ENCODE data around the gene OFD1.

The OFD1 gene

DNA sequence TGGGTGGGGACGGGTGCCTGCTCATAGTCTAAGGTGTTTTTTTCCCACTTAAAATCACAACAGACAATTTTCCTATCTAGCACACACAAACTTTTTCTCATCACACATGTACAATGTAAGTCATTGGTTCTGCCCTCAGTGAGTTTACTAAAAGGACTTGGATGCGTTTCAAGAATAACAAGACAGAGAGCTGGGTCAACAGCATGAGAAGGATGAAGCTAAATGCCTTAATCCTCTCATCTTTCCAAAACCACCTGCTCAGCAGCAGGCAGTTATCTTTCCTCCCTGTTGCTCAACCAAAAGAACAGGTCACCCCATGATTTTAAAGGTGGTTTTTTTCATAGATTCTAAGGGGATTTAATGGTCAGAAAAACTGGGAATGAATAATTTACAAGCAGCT lies 40.1 kb downstream of the OFD1 start:
- H3K9ac ChIP-seq, result no peak overlapping the region
- H3K36me3 ChIP-seq (ENCODE audit: control insufficient read depth, insufficient read depth, low read length), result no peaks in the 10 kb centered on the region
- H3K79me2 ChIP-seq, result no peaks in the 10 kb centered on the region
- no peak overlapping the region for H3K4me2 ChIP-seq (ENCODE audit: low read length)
- no peak overlapping the region for H3K4me3 ChIP-seq (ENCODE audit: low read depth, low read length)
- no peaks in the 10 kb centered on the region for H3K9me3 ChIP-seq (ENCODE audit: control insufficient read depth, low read length)
- H3K27ac ChIP-seq, result no peak overlapping the region
- TF ChIP-seq, protein P1, sequence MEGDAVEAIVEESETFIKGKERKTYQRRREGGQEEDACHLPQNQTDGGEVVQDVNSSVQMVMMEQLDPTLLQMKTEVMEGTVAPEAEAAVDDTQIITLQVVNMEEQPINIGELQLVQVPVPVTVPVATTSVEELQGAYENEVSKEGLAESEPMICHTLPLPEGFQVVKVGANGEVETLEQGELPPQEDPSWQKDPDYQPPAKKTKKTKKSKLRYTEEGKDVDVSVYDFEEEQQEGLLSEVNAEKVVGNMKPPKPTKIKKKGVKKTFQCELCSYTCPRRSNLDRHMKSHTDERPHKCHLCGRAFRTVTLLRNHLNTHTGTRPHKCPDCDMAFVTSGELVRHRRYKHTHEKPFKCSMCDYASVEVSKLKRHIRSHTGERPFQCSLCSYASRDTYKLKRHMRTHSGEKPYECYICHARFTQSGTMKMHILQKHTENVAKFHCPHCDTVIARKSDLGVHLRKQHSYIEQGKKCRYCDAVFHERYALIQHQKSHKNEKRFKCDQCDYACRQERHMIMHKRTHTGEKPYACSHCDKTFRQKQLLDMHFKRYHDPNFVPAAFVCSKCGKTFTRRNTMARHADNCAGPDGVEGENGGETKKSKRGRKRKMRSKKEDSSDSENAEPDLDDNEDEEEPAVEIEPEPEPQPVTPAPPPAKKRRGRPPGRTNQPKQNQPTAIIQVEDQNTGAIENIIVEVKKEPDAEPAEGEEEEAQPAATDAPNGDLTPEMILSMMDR (IDR thresholded peaks at IDR 0.05), result no peak
- H3K4me1 ChIP-seq, result no peaks in the 10 kb centered on the region
- H3K27me3 ChIP-seq (ENCODE audit: control insufficient read depth, insufficient read depth, low read length), result no peaks in the 10 kb centered on the region
- H2AFZ ChIP-seq, result no peak overlapping the region

DNA sequence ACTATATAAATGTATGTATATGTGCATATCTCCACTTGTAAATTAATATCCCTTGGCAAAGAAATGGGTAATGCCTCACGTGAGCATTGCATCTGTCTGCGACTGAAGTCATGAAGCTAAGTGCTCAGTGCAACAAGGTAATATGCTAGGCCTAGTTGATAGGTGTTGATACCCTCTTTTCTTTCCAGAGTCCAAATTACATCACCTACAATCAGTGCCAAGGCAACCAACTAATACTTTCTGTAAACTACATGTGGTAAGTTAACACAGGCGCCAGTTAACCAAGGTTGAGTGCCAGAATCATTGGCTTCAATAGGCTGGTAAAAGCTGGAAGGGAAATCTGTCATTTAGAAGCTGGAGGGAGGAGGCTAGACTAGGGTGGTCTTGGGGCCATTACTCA lies 41.3 kb downstream of the OFD1 start:
- no peak overlapping the region for H2AFZ ChIP-seq
- TF ChIP-seq, protein P1 (IDR thresholded peaks at IDR 0.05), result no peak

GRCh38 chrX:13776387-13776786 lies 41.8 kb downstream of the OFD1 start:
- Histone ChIP-seq H3K36me3 (ENCODE audit: control insufficient read depth, insufficient read depth, low read length) (no peaks in the 10 kb centered on the region), H2AFZ (no peak overlapping the region), H3K4me2 (ENCODE audit: low read length) (no peak overlapping the region), H3K4me1 (no peaks in the 10 kb centered on the region), H3K9ac (no peak overlapping the region), H3K79me2 (no peaks in the 10 kb centered on the region), H3K4me3 (ENCODE audit: low read depth, low read length) (no peak overlapping the region), H3K27ac (no peak overlapping the region), H3K9me3 (ENCODE audit: control insufficient read depth, low read length) (no peaks in the 10 kb centered on the region), H3K27me3 (ENCODE audit: control insufficient read depth, insufficient read depth, low read length) (no peaks in the 10 kb centered on the region)
- TF ChIP-seq, protein P1 (IDR thresholded peaks at IDR 0.05), result no peak

More for the DNA sequence above, 41.3 kb downstream of the OFD1 start:
- Histone ChIP-seq H3K36me3 (ENCODE audit: control insufficient read depth, insufficient read depth, low read length) (no peaks in the 10 kb centered on the region), H3K79me2 (no peaks in the 10 kb centered on the region), H3K9ac (no peak overlapping the region), H3K4me1 (no peaks in the 10 kb centered on the region), H3K27me3 (ENCODE audit: control insufficient read depth, insufficient read depth, low read length) (no peaks in the 10 kb centered on the region), H3K4me2 (ENCODE audit: low read length) (no peak overlapping the region), H3K27ac (no peak overlapping the region), H3K4me3 (ENCODE audit: low read depth, low read length) (no peak overlapping the region), H3K9me3 (ENCODE audit: control insufficient read depth, low read length) (no peaks in the 10 kb centered on the region)

DNA sequence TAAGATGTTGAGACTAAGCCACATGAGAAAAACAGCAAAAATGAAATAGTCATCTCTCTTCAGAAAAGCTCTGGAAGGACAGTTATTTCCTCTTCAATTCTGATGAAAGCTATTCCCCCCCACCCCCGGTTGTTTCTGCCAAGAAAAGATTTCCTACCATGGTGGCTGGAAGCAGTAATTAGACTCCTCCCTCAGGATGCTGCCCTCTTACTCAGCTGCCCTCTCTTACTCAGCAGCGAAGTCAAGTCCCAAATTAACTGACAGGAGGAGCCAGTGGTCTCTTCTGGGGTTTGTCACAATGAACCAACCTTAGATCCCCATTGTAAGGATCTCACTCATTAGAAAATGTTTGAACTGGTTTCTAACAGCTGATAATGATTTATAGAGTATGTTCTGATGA lies 44.4 kb downstream of the OFD1 start:
- Histone ChIP-seq H3K4me1 (no peaks in the 10 kb centered on the region), H3K9me3 (ENCODE audit: control insufficient read depth, low read length) (no peaks in the 10 kb centered on the region), H3K79me2 (no peaks in the 10 kb centered on the region), H3K4me2 (ENCODE audit: low read length) (no peak overlapping the region), H3K27me3 (ENCODE audit: control insufficient read depth, insufficient read depth, low read length) (no peaks in the 10 kb centered on the region), H3K27ac (no peak overlapping the region), H3K4me3 (ENCODE audit: low read depth, low read length) (no peak overlapping the region), H3K36me3 (ENCODE audit: control insufficient read depth, insufficient read depth, low read length) (no peaks in the 10 kb centered on the region), H2AFZ (no peak overlapping the region), H3K9ac (no peak overlapping the region)
- TF ChIP-seq, protein P1 (IDR thresholded peaks at IDR 0.05), result no peak

DNA sequence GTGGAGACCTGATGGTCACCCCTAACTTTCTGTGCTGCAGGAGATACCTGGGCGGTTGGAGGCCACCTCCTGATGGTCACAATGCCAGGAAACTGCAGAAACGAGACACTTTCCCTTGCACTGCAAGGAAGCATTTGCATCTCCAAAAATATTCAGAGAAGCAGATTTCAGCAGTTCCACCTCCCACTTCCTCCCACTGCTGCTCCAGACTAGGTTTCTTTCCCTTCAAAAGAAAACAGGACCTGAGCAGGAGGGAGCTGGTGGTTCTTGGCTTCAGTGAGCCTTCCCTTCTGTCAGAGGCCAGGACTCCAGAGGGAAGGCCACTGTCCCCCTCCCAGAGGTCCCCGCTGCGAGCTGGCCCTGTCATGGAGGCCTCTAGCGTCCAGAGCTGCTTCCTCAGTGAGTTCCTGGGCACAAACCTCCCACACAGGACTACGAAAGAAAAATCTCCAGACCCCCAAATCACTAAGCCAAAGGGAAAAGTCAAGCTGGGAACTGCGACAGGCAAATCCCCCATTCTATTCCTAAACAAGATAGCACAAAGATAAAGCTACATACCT lies 46.4 kb downstream of the OFD1 start:
- H3K27ac ChIP-seq, result no peak overlapping the region
- no peaks in the 10 kb centered on the region for H3K9me3 ChIP-seq (ENCODE audit: control insufficient read depth, low read length)
- H2AFZ ChIP-seq, result no peak overlapping the region
- H3K27me3 ChIP-seq (ENCODE audit: control insufficient read depth, insufficient read depth, low read length), result no peaks in the 10 kb centered on the region
- TF ChIP-seq, protein P1 (IDR thresholded peaks at IDR 0.05), result no peak
- H3K79me2 ChIP-seq, result no peaks in the 10 kb centered on the region
- H3K9ac ChIP-seq, result no peak overlapping the region
- H3K4me2 ChIP-seq (ENCODE audit: low read length), result no peak overlapping the region
- no peaks in the 10 kb centered on the region for H3K4me1 ChIP-seq
- no peak overlapping the region for H3K4me3 ChIP-seq (ENCODE audit: low read depth, low read length)
- no peaks in the 10 kb centered on the region for H3K36me3 ChIP-seq (ENCODE audit: control insufficient read depth, insufficient read depth, low read length)

All from parathyroid adenoma (tissue), 2 donors.